Daoy (cell line): ENCODE measurements around the gene ABCG8. TPM values are rescaled to one million over a fixed set of nuclear protein-coding genes. Genes with fewer than 3 reads are reported as not detected.
A peak's percentile ranks its signal among the peaks of the same experiment; 100 is the strongest.

Source experiments
- DNase-seq: peaks from one replicate; pipeline ENCODE4 v3.0.0-alpha.2; 2015; ENCODE audit warnings: low read depth
- total RNA-seq: library from RNA; depleted of rRNA; stranded (reverse); fragments of >200 nt; shearing (Covaris generic); gene quantifications from 2 replicates; pipeline ENCODE4 v1.2.3, GENCODE V29; 2014; rRNA removed

ABCG8 gene
- not detected in 2 replicates for total RNA-seq

DNA sequence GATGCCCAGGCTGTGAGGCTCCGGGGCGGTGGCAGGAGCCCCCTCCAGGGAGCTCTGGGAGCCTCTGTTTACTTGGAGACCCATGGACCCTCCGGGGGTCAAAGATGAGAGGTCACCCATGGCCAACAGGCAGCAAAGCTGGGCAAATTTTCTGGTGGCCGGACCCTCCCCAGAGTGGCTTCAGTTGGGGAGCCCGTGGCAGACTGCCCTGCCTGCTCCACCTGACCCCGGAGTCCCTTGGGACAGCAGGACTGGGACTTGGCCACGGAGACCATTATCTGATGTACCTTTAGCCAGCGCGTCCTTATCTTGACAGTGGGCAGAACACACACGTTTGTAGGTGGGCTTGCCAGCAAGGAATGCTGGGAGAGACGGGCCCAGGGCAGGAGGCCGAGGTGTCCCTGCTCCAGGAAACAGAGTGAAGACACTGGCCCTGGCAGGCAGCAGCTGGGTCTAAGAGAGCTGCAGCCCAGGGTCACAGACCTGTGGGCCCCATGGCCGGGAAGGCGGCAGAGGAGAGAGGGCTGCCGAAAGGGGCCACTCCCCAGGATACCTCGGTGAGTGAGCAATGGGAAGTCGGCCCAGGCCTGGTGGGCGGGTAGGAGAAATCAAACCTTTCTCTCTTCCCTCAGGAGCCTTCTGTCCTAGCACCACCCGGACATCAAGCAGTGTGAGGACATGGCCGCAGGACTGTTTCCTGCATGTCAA is at the start of gene ABCG8, which contains the start of gene ABCG5:
Gene ABCG8 (plus strand): TSS at position 412 of the 708 bp plus-strand sequence. CDS start 83 bp downstream, at position 495.
Gene ABCG5 (minus strand): TSS at position 280 of the 708 bp plus-strand sequence. CDS start 160 bp downstream, at position 120.
- no peak for DNase-seq

DNA sequence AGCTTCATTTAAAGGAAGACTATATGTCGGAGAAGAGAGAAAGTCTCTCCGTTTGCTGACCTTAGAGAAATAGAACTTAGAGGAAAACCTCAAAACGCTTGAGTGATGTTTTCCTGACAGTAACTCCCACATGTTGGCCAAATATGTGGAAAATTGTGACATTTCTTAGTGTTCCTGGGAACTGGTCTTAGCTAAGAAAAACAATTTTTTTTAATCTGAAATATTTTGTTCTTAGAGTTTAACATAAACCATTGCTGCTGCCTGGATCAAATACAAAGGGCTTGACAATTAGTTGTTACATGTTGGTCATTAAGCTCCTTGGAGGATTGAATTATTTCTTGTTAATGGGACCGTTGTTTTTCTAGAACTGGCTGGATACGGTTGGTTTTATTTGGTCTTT is 48.6 kb upstream of the ABCG8 start:
- DNase-seq, result no peak

DNA sequence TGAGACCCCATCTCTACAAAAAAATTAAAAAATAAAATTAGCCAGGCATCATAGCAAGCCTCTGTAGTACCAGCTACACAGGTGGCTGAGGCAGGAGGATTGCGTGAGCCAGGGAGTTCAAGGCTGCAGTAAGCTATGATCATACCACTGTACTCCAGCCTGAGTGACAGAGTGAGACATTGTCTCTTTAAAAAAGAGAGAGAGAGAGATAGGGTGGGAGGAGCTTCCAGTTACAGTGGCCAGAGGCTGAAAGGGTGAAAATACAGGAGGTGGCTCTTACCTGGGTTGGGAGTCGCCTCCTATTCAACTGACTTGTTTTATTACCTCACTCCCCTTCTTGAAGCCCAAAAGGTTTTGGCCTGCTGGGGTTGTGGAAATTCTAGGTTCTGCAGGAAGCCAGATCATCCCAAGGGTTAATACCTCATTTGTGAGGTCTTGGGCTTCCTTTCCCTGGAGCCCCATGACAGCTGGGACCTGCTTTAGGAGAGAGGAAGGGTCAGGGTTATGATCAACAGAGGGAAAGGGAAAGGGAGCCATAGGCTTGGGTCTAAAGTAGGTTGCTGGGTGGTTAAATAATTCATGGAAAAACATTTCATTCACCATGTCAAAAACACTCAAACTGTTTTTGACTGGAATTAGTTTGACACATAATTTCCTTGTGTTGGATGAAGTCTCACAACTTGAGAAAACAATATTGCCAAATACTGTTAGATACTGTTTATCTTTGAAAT is 47.6 kb upstream of the ABCG8 start:
- no peak for DNase-seq

DNA sequence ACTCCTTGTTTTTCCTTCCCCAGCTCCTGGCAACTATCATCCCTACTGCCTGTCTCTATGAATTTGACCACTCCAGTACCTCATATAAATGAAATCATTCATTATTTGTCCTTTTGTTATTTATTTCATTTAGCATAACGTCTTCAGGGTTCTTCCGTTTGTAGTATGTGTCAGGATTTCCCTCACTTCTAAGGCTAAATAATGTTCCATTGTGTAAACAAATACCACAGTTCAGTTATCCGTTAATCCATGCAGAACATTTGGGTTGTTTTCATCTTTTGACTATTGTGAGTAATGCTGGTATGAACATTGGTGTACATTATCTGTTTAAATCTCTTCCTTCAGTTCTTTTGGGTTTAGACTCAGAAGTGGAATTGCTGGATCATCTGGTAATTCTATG is 46.1 kb upstream of the ABCG8 start:
- DNase-seq, result no peak

DNA sequence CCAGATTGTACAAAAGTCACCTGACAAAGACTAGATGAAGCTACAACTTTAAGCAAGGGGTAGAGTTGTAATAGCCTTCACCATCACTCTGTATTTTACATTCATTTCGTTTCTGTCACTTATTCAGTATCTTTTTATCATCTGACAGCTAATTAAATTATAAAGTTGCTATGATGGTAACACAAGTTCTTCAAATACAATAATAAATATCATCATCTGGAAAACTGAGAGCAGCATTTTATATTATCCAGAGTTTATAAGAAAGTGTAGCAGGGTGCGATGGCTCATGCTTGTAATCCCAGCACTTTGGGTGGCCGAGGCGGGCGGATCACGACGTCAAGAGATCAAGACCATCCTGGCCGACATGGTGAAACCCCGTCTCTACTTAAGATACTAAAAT is 43.8 kb upstream of the ABCG8 start:
- no peak for DNase-seq

DNA sequence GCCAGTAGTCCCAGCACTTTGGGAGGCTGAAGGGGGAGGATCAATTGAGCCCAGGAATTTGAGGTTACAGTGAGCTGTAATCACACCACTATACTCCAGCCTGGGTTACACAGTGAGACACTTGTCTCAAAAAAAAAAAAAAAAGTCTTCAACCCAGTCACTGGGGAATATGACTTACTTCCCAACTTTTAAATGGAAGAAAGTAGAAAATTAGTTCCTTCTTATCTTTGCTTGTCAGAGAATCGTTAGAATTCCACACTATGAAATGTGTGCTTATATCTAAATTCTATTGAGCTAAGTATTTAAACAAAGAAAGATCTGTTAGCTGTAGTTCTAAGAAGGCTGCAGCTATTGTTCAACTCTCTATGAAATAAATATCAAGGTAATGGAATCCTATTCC is 42.6 kb upstream of the ABCG8 start:
- DNase-seq, result no peak

DNA sequence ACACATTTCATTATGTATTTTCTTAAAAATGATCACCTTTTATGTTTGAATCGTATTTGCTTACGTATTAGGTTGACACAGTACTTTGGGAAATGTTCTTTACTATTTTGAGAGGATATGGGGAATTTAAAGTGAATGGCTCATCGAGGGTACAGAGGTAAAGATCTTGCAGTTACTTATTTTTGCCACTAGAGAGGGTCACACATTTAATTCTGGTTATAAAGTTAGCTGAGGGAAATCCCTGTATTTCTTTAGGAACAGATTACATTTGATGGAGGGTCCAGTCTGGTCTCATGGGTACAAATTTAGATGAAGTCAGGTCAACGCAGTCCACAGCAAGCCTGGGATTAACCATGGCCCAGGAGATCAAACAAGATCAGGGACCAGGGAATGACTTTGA is 40.5 kb upstream of the ABCG8 start:
- no peak for DNase-seq

DNA sequence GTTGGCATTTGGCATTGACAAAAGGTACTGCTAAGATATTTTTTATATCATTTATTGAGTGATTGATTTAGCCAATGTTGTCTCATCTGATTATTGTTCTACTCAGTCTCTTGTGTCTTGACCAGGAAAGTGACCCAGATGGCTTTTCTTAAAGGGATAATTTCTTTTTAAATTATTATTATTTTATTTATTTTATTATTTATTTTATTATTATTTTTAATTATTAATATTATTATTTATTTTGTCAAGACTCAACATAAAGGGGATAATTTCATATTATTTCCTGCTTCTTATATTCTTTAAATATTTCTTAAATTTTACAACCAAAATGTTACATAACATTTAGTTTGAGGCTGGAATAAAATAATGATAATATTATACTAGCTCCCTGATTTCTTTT is 37.9 kb upstream of the ABCG8 start:
- DNase-seq, result no peak

DNA sequence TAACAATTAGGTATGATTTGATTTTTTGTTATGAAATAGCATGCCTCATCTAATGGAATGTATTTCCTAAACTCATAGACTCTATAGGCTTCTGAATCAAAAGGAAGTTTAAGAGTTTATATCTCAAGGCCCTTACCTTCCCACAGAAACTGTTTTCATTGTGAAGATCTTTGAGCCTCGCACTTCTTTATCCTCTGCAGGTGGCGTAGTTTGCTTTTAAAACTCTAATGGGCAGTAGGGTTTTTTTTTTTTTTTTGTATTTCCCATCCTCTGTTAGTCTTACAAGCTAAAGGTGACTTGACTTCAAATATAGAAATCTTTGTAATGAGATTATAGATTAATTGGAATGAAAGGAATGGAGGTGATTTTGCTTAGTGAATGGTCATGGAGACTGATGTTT is 36.6 kb upstream of the ABCG8 start:
- DNase-seq, result no peak

DNA sequence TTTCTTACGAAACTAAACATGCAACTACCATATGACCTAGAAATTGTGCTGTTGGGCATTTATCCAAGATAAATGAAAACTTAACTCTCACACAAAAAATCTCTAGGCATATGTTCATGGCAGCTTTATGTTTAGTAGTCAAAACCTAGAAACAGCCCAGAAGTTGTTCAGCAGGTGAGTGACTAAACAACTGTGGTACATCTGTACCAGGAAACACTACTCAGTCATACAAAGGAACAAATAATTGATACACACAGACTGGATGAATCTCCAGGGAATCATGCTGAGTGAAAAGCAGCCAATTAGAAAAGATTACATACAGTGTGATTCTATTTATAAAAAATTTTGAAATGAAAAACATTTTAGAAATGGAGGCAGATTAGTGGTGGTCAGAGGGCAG is 35.7 kb upstream of the ABCG8 start:
- DNase-seq, result no peak

DNA sequence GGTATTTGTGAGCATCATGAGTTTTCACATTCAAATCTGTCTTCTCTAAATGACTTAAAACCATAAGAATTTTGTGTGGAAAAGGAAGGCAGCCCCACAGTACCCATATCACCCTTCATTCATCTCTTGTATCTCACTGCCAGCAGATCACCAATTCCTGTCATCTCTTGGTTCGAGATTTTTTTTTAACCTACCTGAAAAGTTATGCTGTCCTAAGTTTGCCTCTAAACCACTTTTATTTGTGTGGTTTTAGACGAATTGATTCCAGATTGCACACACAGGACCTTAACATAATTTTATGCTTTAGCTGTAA is 32.1 kb upstream of the ABCG8 start:
- no peak for DNase-seq

DNA sequence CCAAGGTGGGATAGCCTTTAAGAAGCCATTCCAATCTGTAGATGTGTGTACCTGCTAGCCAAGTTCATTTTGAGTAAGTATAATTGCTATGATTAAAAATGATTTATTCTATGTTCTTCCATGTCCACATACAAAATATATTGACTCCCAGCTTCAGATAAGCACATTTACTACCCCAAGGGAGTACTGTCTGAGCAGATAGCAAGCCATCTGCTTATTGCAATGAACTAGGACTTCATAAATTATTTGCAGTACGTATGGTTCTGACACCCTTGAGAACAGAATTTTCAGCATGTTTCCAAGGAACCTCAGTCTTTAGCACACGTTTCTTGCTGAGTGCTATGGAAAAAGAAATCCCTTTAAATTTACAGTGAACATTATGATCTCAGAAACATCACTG is 28.3 kb upstream of the ABCG8 start:
- DNase-seq, result no peak

DNA sequence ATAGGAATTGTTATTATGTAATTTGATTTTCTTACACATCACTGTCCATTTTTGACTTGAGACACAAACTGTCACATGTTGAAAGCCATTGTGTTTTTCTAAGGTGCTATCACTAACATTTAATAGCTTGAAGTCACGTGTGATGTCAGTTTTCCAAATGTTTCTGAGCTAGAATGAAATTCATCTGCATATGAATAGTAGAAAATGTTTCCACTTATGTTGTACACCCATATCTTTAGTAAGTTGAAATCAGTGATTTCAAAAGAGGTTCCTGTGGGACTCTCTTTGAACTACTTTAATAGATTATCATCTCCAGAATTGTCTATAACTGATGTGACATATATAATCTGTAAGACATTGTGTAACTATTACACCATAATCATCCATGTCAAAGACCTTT is 27.9 kb upstream of the ABCG8 start:
- DNase-seq, result no peak

DNA sequence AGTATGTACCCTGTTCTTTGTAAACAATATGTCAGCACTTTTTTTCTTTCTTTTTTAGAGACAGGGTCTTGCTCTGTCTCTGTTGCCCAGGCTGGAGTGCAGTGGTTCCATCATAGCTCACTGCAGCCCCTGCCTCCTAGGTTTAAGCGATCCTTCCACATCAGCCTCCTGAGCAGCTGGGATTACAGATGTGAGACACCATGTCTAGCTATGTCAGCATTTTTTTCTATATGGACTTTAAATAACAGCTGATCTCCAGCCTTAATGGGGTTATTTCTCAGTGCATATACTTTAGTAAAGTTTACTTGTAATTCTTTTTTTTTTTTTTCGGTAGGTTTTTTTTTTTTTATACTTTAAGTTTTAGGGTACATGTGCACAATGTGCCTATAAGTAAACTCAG is 26.8 kb upstream of the ABCG8 start:
- DNase-seq, result no peak

DNA sequence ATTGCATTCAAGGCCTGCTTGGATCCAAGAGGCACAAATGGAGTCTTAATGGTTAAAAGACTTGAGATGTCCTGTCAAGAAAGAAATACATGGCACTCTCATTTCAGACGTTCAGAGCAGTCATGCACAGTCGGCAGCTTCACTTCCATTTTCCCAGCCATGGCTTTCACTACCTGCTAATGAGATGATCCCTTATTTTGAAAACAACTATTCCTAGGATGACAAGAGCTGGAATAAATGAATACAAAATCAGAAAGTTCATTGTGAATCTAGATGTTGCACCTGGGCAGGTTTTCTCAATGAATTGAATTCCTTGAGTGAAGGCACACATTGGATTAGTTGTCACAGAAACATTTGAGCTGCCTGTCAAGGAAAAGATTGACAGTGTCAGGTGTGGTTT is 25.8 kb upstream of the ABCG8 start:
- DNase-seq, result no peak

DNA sequence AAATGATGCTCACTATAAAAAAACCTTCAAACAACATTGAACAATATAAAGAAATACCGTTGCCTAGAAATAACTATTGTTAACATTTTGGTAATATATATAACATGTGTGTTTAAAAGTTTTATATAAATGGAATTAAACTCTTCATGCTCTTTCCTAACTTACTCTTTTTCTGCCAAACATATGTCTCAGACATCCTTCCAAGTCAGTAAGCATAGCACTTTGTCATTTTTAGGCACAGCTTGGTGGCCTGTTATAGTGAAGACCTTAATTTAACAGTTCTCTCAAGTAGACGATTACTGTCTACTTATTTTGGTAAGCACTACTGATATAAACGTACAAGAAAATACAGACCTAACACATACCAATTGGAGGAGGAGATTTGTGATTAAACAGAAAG is 24.1 kb upstream of the ABCG8 start:
- DNase-seq, result no peak

DNA sequence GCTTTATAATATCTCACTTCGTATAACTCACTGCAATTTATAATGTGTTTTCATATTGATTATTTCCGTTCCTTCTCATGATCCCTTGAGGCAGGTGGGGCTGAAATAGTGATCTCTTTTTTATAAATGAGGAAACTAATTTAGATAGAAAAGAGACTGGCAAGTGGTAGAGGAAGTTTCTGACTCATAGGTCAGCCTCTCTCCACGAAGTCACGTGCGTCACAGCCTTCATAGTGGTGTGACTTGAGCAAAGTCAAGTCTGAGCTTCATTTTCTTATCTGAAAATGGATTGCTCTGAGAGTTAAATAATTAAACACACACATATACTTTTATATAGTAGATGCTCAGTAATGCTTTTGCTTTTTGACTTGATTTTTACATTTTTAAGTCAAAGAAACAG is 20.0 kb upstream of the ABCG8 start:
- DNase-seq, result peak; percentile 48

DNA sequence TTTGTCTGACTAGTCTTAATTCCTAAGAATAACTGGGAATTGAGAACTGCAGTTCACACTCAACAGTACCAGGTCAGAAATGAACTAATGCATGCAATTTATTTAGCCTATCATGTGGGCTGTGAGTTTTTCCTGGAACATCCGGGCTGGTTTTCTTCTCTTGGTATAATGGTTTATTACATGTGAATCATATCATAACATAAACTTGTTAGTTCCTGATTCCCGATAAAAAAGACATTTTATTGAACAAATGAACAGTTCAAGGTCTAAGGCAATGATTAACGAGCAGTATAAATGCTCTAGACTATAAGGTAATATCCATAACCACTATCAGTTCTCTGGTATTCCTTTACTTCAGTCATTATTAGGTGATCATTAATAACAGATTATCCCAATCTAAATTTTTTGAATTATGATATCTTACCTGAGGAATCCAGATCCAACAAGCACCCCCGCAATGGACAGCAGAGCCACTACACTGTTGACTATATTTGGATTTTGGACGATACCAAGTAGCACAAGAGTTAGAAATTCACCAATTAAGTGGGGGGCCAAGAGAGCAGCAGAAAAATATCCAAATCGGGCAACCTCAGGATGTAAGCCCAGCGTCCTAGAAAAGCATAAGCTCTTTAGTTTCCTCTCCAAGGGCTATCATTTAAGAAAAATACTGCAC is 19.1 kb upstream of the ABCG8 start:
- no peak for DNase-seq

DNA sequence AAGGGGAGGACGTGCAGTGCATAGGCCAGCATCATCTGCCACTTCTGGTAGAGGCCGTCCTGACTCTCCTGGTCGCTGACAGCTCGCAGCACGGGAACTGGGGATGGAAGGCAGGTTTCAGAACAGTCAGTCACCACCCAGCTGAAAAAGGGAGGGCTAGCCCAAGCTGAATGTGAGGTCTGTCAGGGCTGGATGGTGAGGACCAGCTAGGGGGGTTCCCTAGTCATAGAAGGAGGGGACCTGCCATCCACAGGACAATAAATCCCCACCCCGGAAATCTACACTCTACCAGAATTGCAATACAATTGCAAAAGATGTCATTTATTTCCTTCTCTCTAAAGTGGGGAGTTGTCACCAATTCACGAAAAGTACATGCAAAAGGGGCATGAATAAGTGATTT is 15.9 kb upstream of the ABCG8 start:
- DNase-seq, result no peak

DNA sequence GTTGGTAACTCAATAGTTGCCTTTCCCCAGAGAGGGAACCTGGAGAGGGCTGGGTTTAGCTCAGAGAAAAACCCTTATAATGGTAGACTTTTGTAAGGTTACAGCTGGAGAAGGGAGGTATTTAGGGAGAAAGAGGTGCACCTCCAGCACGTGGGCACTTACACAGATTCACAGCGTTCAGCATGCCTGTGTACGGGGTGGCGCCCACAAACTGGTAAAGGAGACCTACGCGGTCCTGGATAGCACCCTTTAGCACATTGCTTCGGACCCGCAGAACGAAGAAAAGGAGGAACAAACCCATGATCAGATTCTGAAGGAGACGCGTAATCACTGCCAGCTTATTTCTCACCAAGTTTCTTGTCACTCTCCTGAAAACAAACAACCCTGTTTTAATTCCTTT is 15.0 kb upstream of the ABCG8 start:
- DNase-seq, result no peak

DNA sequence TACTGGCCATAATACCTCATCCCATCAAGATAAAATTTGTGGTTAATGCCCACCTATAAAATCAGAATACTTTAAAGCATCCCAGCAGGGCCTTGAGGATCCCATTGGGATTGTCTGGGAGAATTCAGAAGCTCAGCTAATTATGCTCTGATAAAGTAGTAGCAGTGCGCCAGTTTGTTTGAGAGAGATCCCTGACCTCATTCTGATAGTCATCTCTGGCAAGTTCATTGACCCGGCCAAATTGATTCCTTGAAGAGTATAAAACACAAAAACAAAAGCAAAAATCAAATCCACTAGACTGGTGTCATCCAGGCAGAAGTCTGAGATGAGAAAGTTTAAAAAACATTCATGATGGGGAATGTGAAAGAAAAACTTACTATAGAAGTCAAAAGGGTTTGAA is 14.3 kb upstream of the ABCG8 start:
- DNase-seq, result no peak

DNA sequence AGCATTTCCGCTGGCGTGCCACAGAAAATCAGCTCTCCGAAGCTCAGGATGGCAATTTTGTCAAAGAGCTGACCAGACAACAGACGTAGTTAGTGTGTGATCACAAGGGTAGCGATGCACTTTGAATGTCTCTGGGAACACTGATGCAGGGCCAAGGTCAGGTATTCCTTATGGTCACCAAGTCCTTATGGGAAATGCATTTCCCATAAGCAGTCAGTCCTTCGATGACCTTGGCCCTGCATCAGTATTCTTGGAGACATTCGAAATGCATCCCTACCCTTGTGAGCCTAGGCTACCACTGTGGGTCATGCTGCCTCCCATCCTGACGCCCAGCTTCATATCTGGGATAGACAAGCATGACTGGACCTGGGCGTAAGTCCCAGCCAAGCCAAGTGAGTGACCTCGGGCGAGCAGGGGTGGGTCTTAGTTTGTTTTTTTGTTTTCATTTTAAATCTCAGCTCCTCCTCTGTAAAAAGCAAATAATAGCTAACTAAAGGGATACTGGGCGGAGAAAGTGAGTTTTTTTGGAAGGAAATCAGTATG is 13.7 kb upstream of the ABCG8 start:
- DNase-seq, result no peak

DNA sequence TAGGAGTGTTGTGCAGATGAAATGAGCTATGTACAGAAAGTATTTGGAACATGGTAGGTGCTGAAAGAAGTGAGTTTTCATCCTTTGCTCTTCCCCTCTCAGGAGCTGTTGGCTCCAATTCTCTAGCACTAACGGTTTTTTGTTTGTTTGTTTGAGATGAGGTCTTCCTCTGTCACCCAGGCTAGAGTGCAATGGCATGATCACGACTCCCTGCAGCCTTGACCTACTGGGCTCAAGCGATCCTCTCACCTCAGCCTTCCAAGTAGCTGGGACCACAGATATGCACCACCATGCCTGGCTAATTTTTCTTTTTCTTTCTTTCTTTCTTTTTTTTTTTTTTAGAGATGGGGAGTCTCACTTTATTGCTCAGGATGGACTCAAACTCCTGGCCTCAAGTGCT is 12.9 kb upstream of the ABCG8 start:
- no peak for DNase-seq
